ENCODE data around the gene COL28A1. TPM values are rescaled to one million over a fixed set of nuclear protein-coding genes. Genes with fewer than 3 reads are reported as not detected.

COL28A1 gene
- total RNA-seq, 1 experiment from 2014 or later, result 0.81 TPM

DNA sequence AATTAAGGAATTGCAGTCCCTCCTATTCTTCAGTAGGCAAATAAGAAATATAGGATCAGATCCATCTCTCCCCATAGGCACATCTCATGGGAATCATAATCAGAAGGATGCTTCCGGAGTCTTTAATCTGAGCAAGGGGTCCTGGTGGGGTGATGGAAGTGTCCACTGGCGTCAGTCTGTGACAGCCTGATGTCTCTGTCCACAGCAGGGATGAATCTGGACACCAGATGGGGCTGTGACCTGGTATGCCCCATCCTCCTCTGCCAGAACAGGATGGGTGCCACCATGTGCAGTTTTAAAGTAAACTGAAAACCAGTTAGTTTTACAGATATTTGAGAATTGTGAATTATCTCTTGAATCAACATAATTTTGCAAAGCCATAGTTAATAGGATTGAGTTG is 204.7 kb downstream of the COL28A1 start:
- Mint-ChIP-seq H3K4me1 (peaks cover 5% of the 10 kb centered on the region; the same call in 1 of the 2 replicates), H3K36me3 (no peaks in the 10 kb centered on the region), H3K4me3 (no peak overlapping the region), H3K27ac (no peak overlapping the region), H3K9me3 (peaks cover 9% of the 10 kb centered on the region), H3K27me3 (ENCODE audit: low read depth) (no peaks in the 10 kb centered on the region)
- DNase-seq (ENCODE audit: low spot score) (no peak), ATAC-seq (peak; percentile 63)
- ChIA-PET CTCF (no interaction called here), POLR2A (no interaction called here)
- no peak for TF ChIP-seq ZNF263 (CRISPR knock-in tag; IDR thresholded peaks at IDR 0.05; ENCODE audit: low read depth)
- TF ChIP-seq, protein P1, sequence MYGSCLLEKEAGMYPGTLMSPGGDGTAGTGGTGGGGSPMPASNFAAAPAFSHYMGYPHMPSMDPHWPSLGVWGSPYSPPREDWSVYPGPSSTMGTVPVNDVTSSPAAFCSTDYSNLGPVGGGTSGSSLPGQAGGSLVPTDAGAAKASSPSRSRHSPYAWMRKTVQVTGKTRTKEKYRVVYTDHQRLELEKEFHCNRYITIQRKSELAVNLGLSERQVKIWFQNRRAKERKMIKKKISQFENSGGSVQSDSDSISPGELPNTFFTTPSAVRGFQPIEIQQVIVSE (CRISPR knock-in tag; IDR thresholded peaks at IDR 0.05; ENCODE audit: borderline replicate concordance), result no peak

DNA sequence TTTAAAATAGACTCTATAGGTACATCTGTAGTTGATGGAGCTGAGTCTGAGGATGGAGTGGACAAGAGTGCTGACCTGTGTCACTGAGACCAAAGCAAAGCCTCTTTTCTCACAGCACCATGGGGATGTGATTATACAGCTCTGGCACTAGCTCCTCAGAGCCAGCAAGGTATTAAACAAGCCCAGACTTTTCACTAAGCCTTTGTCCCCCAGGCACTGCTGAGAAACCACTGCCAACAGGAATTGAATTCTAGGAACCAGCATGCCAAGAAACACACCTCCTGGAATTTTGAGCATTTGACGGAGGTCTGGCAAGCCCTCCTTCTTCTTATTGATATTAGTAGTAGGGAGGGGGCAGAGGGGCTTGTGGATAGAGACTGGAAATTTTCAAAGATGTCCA is 206.3 kb downstream of the COL28A1 start:
- peaks cover 5% of the 10 kb centered on the region; the same call in 1 of the 2 replicates for H3K4me1 Mint-ChIP-seq
- CTCF ChIA-PET, result no interaction called here
- no peak for ATAC-seq
- H3K27ac Mint-ChIP-seq, result no peak overlapping the region
- DNase-seq (ENCODE audit: low spot score), result no peak
- TF ChIP-seq SP1 (CRISPR knock-in tag; conservative IDR thresholded peaks at IDR 0.05) (no peak), SOX15 (CRISPR knock-in tag; IDR thresholded peaks at IDR 0.05) (no peak), GTF2I (CRISPR knock-in tag; conservative IDR thresholded peaks at IDR 0.05) (no peak), ZNF671 (CRISPR knock-in tag; IDR thresholded peaks at IDR 0.05) (no peak), TEAD4 (CRISPR knock-in tag; IDR thresholded peaks at IDR 0.05) (no peak), RORB (CRISPR knock-in tag; IDR thresholded peaks at IDR 0.05) (no peak), ZNF263 (CRISPR knock-in tag; IDR thresholded peaks at IDR 0.05; ENCODE audit: low read depth) (no peak)
- TF ChIP-seq, protein P2, sequence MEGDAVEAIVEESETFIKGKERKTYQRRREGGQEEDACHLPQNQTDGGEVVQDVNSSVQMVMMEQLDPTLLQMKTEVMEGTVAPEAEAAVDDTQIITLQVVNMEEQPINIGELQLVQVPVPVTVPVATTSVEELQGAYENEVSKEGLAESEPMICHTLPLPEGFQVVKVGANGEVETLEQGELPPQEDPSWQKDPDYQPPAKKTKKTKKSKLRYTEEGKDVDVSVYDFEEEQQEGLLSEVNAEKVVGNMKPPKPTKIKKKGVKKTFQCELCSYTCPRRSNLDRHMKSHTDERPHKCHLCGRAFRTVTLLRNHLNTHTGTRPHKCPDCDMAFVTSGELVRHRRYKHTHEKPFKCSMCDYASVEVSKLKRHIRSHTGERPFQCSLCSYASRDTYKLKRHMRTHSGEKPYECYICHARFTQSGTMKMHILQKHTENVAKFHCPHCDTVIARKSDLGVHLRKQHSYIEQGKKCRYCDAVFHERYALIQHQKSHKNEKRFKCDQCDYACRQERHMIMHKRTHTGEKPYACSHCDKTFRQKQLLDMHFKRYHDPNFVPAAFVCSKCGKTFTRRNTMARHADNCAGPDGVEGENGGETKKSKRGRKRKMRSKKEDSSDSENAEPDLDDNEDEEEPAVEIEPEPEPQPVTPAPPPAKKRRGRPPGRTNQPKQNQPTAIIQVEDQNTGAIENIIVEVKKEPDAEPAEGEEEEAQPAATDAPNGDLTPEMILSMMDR (IDR thresholded peaks at IDR 0.05), result no peak
- TF ChIP-seq, protein P3, sequence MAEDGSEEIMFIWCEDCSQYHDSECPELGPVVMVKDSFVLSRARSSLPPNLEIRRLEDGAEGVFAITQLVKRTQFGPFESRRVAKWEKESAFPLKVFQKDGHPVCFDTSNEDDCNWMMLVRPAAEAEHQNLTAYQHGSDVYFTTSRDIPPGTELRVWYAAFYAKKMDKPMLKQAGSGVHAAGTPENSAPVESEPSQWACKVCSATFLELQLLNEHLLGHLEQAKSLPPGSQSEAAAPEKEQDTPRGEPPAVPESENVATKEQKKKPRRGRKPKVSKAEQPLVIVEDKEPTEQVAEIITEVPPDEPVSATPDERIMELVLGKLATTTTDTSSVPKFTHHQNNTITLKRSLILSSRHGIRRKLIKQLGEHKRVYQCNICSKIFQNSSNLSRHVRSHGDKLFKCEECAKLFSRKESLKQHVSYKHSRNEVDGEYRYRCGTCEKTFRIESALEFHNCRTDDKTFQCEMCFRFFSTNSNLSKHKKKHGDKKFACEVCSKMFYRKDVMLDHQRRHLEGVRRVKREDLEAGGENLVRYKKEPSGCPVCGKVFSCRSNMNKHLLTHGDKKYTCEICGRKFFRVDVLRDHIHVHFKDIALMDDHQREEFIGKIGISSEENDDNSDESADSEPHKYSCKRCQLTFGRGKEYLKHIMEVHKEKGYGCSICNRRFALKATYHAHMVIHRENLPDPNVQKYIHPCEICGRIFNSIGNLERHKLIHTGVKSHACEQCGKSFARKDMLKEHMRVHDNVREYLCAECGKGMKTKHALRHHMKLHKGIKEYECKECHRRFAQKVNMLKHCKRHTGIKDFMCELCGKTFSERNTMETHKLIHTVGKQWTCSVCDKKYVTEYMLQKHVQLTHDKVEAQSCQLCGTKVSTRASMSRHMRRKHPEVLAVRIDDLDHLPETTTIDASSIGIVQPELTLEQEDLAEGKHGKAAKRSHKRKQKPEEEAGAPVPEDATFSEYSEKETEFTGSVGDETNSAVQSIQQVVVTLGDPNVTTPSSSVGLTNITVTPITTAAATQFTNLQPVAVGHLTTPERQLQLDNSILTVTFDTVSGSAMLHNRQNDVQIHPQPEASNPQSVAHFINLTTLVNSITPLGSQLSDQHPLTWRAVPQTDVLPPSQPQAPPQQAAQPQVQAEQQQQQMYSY (CRISPR knock-in tag; IDR thresholded peaks at IDR 0.05), result no peak
- TF ChIP-seq, protein P4, sequence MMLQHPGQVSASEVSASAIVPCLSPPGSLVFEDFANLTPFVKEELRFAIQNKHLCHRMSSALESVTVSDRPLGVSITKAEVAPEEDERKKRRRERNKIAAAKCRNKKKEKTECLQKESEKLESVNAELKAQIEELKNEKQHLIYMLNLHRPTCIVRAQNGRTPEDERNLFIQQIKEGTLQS (CRISPR knock-in tag; conservative IDR thresholded peaks at IDR 0.05), result no peak
- H3K27me3 Mint-ChIP-seq (ENCODE audit: low read depth), result no peaks in the 10 kb centered on the region
- no peak overlapping the region for H3K4me3 Mint-ChIP-seq
- POLR2A ChIA-PET, result no interaction called here
- no peaks in the 10 kb centered on the region for H3K36me3 Mint-ChIP-seq
- H3K9me3 Mint-ChIP-seq, result no peaks in the 10 kb centered on the region; the same call in 1 of the 2 replicates

DNA sequence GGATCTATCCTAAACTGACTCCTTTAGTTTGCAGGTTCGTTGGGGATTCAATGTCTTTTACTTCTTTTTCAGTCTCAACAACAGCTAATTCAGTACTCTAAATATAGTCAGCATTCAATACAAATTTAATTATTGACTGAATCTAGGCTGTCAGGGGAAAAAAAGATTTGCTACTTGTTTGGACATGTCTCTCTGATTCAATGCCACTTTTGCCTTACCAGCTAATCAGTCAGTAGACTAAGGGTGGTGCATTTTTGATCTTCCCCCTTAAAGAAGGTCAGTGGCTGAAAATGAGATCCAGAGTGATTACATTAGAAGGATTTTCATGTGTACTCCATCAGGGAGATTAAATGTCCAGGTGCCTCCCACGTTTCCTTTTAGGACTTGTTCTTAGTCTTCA is 208.2 kb downstream of the COL28A1 start:
- no peak overlapping the region for H3K27ac Mint-ChIP-seq
- H3K36me3 Mint-ChIP-seq, result no peaks in the 10 kb centered on the region
- H3K4me3 Mint-ChIP-seq, result no peak overlapping the region
- TF ChIP-seq CBFB (CRISPR knock-in tag; IDR thresholded peaks at IDR 0.05; ENCODE audit: low read depth), result no peak
- TF ChIP-seq SMAD4 (CRISPR knock-in tag; IDR thresholded peaks at IDR 0.05), result no peak
- TF ChIP-seq FOXJ3 (CRISPR knock-in tag; IDR thresholded peaks at IDR 0.05; ENCODE audit: borderline replicate concordance), result no peak
- TF ChIP-seq, protein P5, sequence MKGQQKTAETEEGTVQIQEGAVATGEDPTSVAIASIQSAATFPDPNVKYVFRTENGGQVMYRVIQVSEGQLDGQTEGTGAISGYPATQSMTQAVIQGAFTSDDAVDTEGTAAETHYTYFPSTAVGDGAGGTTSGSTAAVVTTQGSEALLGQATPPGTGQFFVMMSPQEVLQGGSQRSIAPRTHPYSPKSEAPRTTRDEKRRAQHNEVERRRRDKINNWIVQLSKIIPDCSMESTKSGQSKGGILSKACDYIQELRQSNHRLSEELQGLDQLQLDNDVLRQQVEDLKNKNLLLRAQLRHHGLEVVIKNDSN (CRISPR knock-in tag; IDR thresholded peaks at IDR 0.05), result no peak
- TF ChIP-seq ELF4 (CRISPR knock-in tag; IDR thresholded peaks at IDR 0.05; ENCODE audit: low read depth), result no peak
- TF ChIP-seq TEAD4 (CRISPR knock-in tag; IDR thresholded peaks at IDR 0.05), result no peak
- no peak for TF ChIP-seq RORB (CRISPR knock-in tag; IDR thresholded peaks at IDR 0.05)
- ChIA-PET CTCF (no interaction called here), POLR2A (no interaction called here)
- no peaks in the 10 kb centered on the region; the same call in 1 of the 2 replicates for H3K27me3 Mint-ChIP-seq (ENCODE audit: low read depth)
- ATAC-seq (no peak), DNase-seq (ENCODE audit: low spot score) (no peak)
- peaks cover 4% of the 10 kb centered on the region; the same call in 1 of the 2 replicates for H3K9me3 Mint-ChIP-seq
- peaks cover 15% of the 10 kb centered on the region for H3K4me1 Mint-ChIP-seq
